A172 (cell line): ENCODE measurements around the gene CHTF18. TPM values are rescaled to one million over a fixed set of nuclear protein-coding genes. Genes with fewer than 3 reads are reported as not detected.

Experiments used
- total RNA-seq: library from RNA; depleted of rRNA; stranded (reverse); fragments of >200 nt; shearing (Covaris generic); gene quantifications from 2 replicates; pipeline ENCODE4 v1.2.3, GENCODE V29; 2014; rRNA removed

Gene CHTF18
- total RNA-seq, 1 experiment from 2014 or later, result 36.9 TPM

Other genes starting within 250 kb of the CHTF18 start
- not detected in 2 replicates for gene PRR35, start 228.2 kb upstream of the CHTF18 start, total RNA-seq
- 0.34 TPM in 1 of 2 replicates, not detected in the other for gene NHLRC4, start 221.6 kb upstream of the CHTF18 start, total RNA-seq
- gene PIGQ, start 218.7 kb upstream of the CHTF18 start, total RNA-seq, result 76.5 and 77.1 TPM in 2 replicates
- gene RAB40C, start 198.6 kb upstream of the CHTF18 start, total RNA-seq, result 16.8 and 20.2 TPM in 2 replicates
- gene WFIKKN1, start 157.6 kb upstream of the CHTF18 start, total RNA-seq, result 0.24 TPM in 1 of 2 replicates, not detected in the other
- 126 and 150 TPM in 2 replicates for gene METTL26, start 152.3 kb upstream of the CHTF18 start, total RNA-seq
- gene MCRIP2, start 146.8 kb upstream of the CHTF18 start, total RNA-seq, result 27.8 and 36.1 TPM in 2 replicates
- 17.1 and 28.7 TPM in 2 replicates for gene WDR90, start 139.3 kb upstream of the CHTF18 start, total RNA-seq
- 38.5 and 41.2 TPM in 2 replicates for gene RHOT2, start 120.5 kb upstream of the CHTF18 start, total RNA-seq
- gene RHBDL1, start 112.9 kb upstream of the CHTF18 start, total RNA-seq, result 2.2 and 2.8 TPM in 2 replicates
- gene STUB1, start 108.2 kb upstream of the CHTF18 start, total RNA-seq, result 227 and 249 TPM in 2 replicates
- gene JMJD8, start 104.3 kb upstream of the CHTF18 start, total RNA-seq, result 1.6 and 3.4 TPM in 2 replicates
- 2.9 and 3.1 TPM in 2 replicates for gene WDR24, start 98.2 kb upstream of the CHTF18 start, total RNA-seq
- 9.9 and 10.0 TPM in 2 replicates for gene FBXL16, start 82.8 kb upstream of the CHTF18 start, total RNA-seq
- 71.9 and 87.2 TPM in 2 replicates for gene METRN, start 73.5 kb upstream of the CHTF18 start, total RNA-seq
- 83.8 and 94.2 TPM in 2 replicates for gene ANTKMT, start 67.5 kb upstream of the CHTF18 start, total RNA-seq
- gene CCDC78, start 62.2 kb upstream of the CHTF18 start, total RNA-seq, result 2.1 and 4.0 TPM in 2 replicates
- gene HAGHL, start 61.5 kb upstream of the CHTF18 start, total RNA-seq, result 15.0 and 25.3 TPM in 2 replicates
- 45.1 and 47.5 TPM in 2 replicates for gene CIAO3, start 47.6 kb upstream of the CHTF18 start, total RNA-seq
- gene MSLN, start 27.9 kb upstream of the CHTF18 start, total RNA-seq, result 6.5 and 7.6 TPM in 2 replicates
- 58.3 and 70.0 TPM in 2 replicates for gene RPUSD1, start 239 bp upstream of the CHTF18 start, total RNA-seq
- not detected in 2 replicates for gene GNG13, start 12.1 kb downstream of the CHTF18 start, total RNA-seq
- gene LMF1, start 182.4 kb downstream of the CHTF18 start, total RNA-seq, result 14.1 and 25.1 TPM in 2 replicates
- 0.07 and 0.14 TPM in 2 replicates for gene SOX8, start 193.2 kb downstream of the CHTF18 start, total RNA-seq